Liver (tissue), 9 donors: ENCODE results near the gene MAPKBP1. TPM values are rescaled to one million over a fixed set of nuclear protein-coding genes. Genes with fewer than 3 reads are reported as not detected.

Source experiments
- DNase-seq: peaks from one replicate; pipeline ENCODE4 v3.0.0-alpha.2; 2017; ENCODE audit warnings: low spot score
- H3K27ac ChIP-seq, 2 donors: one replicate each; pipeline ENCODE4 v1.7.0; 2013; ENCODE audit warnings: inconsistent platforms in 2 of 2, low read length in 2 of 2, control low read depth in 1 of 2, low read depth in 1 of 2, mild to moderate bottlenecking in 1 of 2
- H3K27me3 ChIP-seq, 4 donors: one replicate each; pipeline versions ENCODE4 v1.6.1 to v1.7.0; 2013; ENCODE audit warnings: low read length in 3 of 4, inconsistent platforms in 1 of 4, mild to moderate bottlenecking in 1 of 4, moderate library complexity in 1 of 4; ENCODE audit not compliant: control insufficient read depth in 4 of 4, insufficient read depth in 4 of 4
- H3K36me3 ChIP-seq, 4 donors: one replicate each; pipeline versions ENCODE4 v1.6.1 to v1.7.0; 2013; ENCODE audit warnings: low read length in 3 of 4, mild to moderate bottlenecking in 3 of 4, low read depth in 1 of 4, moderate library complexity in 1 of 4; ENCODE audit not compliant: control insufficient read depth in 4 of 4, insufficient read depth in 3 of 4
- H3K4me1 ChIP-seq, 4 donors: one replicate each; pipeline versions ENCODE4 v1.6.1 to v1.7.0; 2013; ENCODE audit warnings: low read length in 3 of 4, mild to moderate bottlenecking in 3 of 4, moderate library complexity in 1 of 4; ENCODE audit not compliant: control insufficient read depth in 4 of 4, insufficient read depth in 4 of 4
- H3K4me3 ChIP-seq, 3 donors: one replicate each; pipeline versions ENCODE4 v1.6.1 to v1.7.0; 2013; ENCODE audit warnings: low read length in 3 of 3, control low read depth in 1 of 3, low read depth in 1 of 3, mild to moderate bottlenecking in 1 of 3
- H3K9ac ChIP-seq, 2 donors: one replicate each; pipeline ENCODE4 v1.7.0; 2013; ENCODE audit warnings: low read length in 2 of 2, mild to moderate bottlenecking in 2 of 2, moderate library complexity in 2 of 2, control low read depth in 1 of 2, low read depth in 1 of 2
- H3K9me3 ChIP-seq, 4 donors: one replicate each; pipeline versions ENCODE4 v1.6.1 to v1.7.0; 2013; ENCODE audit warnings: low read length in 3 of 4; ENCODE audit not compliant: control insufficient read depth in 4 of 4
- ATF3 ChIP-seq: IDR thresholded peaks from 2 replicates; pipeline ENCODE4 v1.6.1; 2016; ENCODE audit warnings: antibody characterized with exemption
- CTCF ChIP-seq: fragments of 150-350 bp; IDR thresholded peaks from 2 replicates; pipeline ENCODE4 v1.5.1; 2017; ENCODE audit warnings: improper control_type of control experiment, low read depth, low read length; ENCODE audit not compliant: missing input control
- EGR1 ChIP-seq, 2 donors: IDR thresholded peaks; 2 replicates each; pipeline ENCODE4 v1.6.1; 2016 to 2018; ENCODE audit warnings: antibody characterized with exemption in 2 of 2, low read depth in 2 of 2
- FOXA1 ChIP-seq: IDR thresholded peaks from 2 replicates; pipeline ENCODE4 v1.6.1; 2016; ENCODE audit warnings: antibody characterized with exemption
- FOXA2 ChIP-seq: IDR thresholded peaks from 2 replicates; pipeline ENCODE4 v1.6.1; 2016; ENCODE audit warnings: antibody characterized with exemption
- GABPA ChIP-seq, 2 donors: IDR thresholded peaks in 1 of 2; conservative IDR thresholded peaks in 1 of 2; 2 replicates each; pipeline ENCODE4 v1.6.1; 2016; ENCODE audit warnings: antibody characterized with exemption in 2 of 2, mild to moderate bottlenecking in 1 of 2, moderate library complexity in 1 of 2
- HNF4A ChIP-seq, 2 donors: conservative IDR thresholded peaks; 2 replicates each; pipeline ENCODE4 v1.6.1; 2016; ENCODE audit warnings: antibody characterized with exemption in 2 of 2, mild to moderate bottlenecking in 2 of 2
- HNF4G ChIP-seq: IDR thresholded peaks from 2 replicates; pipeline ENCODE4 v1.6.1; 2016; ENCODE audit warnings: antibody characterized with exemption
- JUND ChIP-seq, 2 donors: IDR thresholded peaks; 2 replicates each; pipeline ENCODE4 v1.6.1; 2016; ENCODE audit warnings: antibody characterized with exemption in 2 of 2
- MAX ChIP-seq: IDR thresholded peaks from 2 replicates; pipeline ENCODE4 v1.6.1; 2016; ENCODE audit warnings: antibody characterized with exemption
- NR2F2 ChIP-seq: IDR thresholded peaks from 2 replicates; pipeline ENCODE4 v1.6.1; 2016; ENCODE audit warnings: antibody characterized with exemption
- RAD21 ChIP-seq, 2 donors: IDR thresholded peaks; 2 replicates each; pipeline ENCODE4 v1.6.1; 2016; ENCODE audit warnings: antibody characterized with exemption in 2 of 2, mild to moderate bottlenecking in 2 of 2
- REST ChIP-seq: IDR thresholded peaks from 2 replicates; pipeline ENCODE4 v1.6.1; 2016; ENCODE audit warnings: antibody characterized with exemption, mild to moderate bottlenecking
- RXRA ChIP-seq, 2 donors: IDR thresholded peaks; 2 replicates each; pipeline ENCODE4 v1.6.1; 2017 to 2018; ENCODE audit warnings: antibody characterized with exemption in 2 of 2, mild to moderate bottlenecking in 1 of 2
- SP1 ChIP-seq: IDR thresholded peaks from 2 replicates; pipeline ENCODE4 v1.6.1; 2018; ENCODE audit warnings: antibody characterized with exemption, mild to moderate bottlenecking
- TAF1 ChIP-seq: conservative IDR thresholded peaks from 2 replicates; pipeline ENCODE4 v1.6.1; 2016; ENCODE audit warnings: antibody characterized with exemption, mild to moderate bottlenecking
- YY1 ChIP-seq: IDR thresholded peaks from 2 replicates; pipeline ENCODE4 v1.6.1; 2016; ENCODE audit warnings: antibody characterized with exemption, mild to moderate bottlenecking
- ZBTB33 ChIP-seq: IDR thresholded peaks from 2 replicates; pipeline ENCODE4 v1.6.1; 2016; ENCODE audit warnings: antibody characterized with exemption
- WGBS: extraction: QIAGEN DNeasy Blood & Tissue Kit; methylation state at CpG from one replicate; pipeline ENCODE4 v1.1.7; 2013; 5-methylcytosine and 5-hydroxymethylcytosine counted together
- polyA plus RNA-seq, 2 donors: library from polyadenylated mRNA; stranded (reverse) in 1 of 2; unstranded in 1 of 2; fragments of 200-250 nt in 1 of 2; fragments of >200 nt in 1 of 2; fragmentation: Nextera tagmentation in 1 of 2; extraction: Ambion mirVana in 1 of 2; gene quantifications; one replicate each; pipeline versions ENCODE4 v1.2.1 to v1.2.3, GENCODE V29; 2013 to 2015
- total RNA-seq, 2 donors: library from RNA; depleted of rRNA; stranded (reverse); fragments of >200 nt; gene quantifications; one replicate each; pipeline ENCODE4 v1.2.3, GENCODE V29; 2014
- donor health status: healthy.
- donor health status: healthy.
- donor health status: healthy.
- donor health status: healthy.
- donor health status: healthy.

MAPKBP1 gene
- total and polyA plus RNA-seq, 4 donors = 0.89 to 10.3 (median 2.7) TPM

- TF ChIP-seq ATF3 (no peak), NR2F2 (no peak), TAF1 (no peak), REST (no peak)
Observed at GRCh38 chr15:41773332-41773728, 954 bp upstream of the MAPKBP1 start (continued).

- peaks cover 0 to 29% (median 19%) of the 10 kb centered on the region in 4 donors for H3K4me1 ChIP-seq
- WGBS = 13% methylated on average over 7 of the region's 7 CpGs
- peak overlapping the region; percentile 17 to 60 for H3K9ac ChIP-seq
- peaks cover 0 to 5% (median 0%) of the 10 kb centered on the region in 4 donors for H3K36me3 ChIP-seq
- peak overlapping the region; percentile 78 to 81 for H3K27ac ChIP-seq
- H3K4me3 ChIP-seq = peak overlapping the region; percentile 64 to 93 (median 86)
- DNase-seq = no peak
- TF ChIP-seq YY1 (no peak), FOXA2 (no peak), CTCF (no peak), FOXA1 (no peak), REST (no peak), EGR1 (IDR thresholded peaks at IDR 0.05; ENCODE audit: low read depth in 2 of 2) (no peak), RXRA (IDR thresholded peaks at IDR 0.05) (no peak), ZBTB33 (no peak), HNF4G (no peak), RAD21 (IDR thresholded peaks at IDR 0.05) (no peak), ATF3 (no peak), JUND (IDR thresholded peaks at IDR 0.05) (no peak), HNF4A (conservative IDR thresholded peaks at IDR 0.05) (no peak), NR2F2 (no peak), GABPA (IDR thresholded peaks at IDR 0.05 in 1 of 2, conservative IDR thresholded peaks at IDR 0.05 in 1 of 2) (no peak), TAF1 (no peak), MAX (no peak), SP1 (no peak)
- no peaks in the 10 kb centered on the region for H3K27me3 ChIP-seq
- no peaks in the 10 kb centered on the region for H3K9me3 ChIP-seq
Observed at GRCh38 chr15:41773729-41774061, 589 bp upstream of the MAPKBP1 start.
